ENCODE measurements around the gene KRTAP2-2.
"Not testable (repeated sequence)": the region's sequence is repeated elsewhere in the genome, so short reads cannot be mapped to it uniquely, and the experiment has no call there.

Gene KRTAP2-2

DNA sequence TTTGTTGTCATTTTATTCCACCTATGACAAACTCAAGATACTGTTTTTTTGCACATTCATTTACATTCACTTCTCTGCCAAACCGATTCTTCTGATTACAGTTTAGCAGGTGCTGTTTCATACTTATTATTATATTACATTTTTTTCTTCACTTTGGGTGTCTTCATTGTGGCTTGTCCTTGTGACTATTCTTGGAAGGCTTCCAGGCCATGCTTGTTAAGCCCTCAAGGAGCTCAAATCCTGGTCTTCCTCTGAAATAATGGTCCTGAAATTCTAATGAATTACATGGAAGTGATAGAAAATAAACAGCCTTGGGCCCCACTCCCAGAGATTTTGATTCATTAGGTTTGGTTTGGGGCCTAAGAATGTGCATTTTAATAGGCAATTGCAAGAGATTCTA is 9.3 kb upstream of the KRTAP2-2 start:
- no peak for DNase-seq

DNA sequence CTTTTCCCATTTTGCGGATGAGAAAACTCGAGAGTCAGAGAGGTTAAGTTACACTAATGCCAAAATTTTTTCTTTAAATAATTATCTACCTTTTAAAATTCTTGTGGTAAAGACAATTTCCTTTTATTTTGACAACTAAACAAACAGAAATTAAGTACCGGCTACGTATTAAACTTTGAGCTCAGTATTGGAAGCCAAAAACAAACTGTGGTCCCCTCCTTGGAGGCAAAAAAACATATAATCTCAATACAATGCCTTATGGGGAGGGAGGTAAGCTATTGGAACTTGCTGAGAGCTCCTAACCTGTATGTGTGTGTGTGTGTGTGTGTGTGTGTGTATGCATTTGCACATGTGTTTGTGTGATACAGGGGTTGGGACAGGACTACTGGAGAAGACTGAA is 8.4 kb upstream of the KRTAP2-2 start:
- no peak for DNase-seq

DNA sequence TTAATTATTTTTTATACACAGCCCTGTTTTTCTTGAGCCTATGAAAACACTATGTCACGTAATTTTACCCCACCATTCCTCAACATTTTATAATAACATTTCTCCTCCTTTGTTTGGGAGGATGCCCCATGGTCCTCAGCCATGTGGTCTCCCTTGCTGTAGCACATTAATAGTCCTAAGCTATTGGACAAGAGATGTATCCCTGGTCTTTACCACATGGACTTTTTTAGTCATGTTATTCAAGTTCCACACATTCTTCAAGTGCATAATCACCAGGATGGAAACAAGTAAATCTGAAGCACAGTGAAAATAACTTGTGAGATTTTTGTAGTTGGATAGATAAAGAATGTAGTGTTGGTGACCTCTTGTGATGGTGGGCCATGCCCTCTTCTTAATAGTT is 6.9 kb upstream of the KRTAP2-2 start:
- peak; percentile 60 to 76 for DNase-seq

DNA sequence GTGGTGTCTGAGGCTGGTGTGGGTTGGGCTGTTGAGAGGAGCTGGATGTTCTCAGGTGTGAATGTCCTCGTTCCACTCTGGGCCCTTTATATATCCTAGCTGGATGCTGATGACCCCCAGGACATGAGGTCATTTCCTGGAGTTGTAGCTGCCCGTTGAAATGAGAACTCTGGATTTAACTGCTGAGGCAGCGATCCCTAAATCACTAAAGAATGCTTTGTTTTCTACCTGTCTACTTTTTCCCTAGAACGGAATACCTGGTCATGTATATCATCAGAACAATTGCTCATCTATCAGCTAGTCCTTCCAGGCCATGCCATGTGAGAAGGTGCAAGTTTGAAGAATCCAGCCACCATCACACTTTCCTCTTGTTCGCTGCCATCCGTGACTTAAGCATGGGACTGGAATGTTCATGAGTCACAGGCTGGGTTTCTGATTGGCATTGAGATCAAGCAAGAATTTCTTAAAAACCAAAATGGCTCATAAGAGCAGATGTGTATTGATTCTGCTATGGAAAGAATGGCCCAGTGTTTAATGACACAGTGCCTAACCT is 5.1 kb upstream of the KRTAP2-2 start, which contains the start of gene KRTAP2-3:
Gene KRTAP2-3 (minus strand): TSS at position 63 of the 553 bp plus-strand sequence. CDS start 64 bp downstream, outside the sequence.
- peak; percentile 70 to 84 for DNase-seq

DNA sequence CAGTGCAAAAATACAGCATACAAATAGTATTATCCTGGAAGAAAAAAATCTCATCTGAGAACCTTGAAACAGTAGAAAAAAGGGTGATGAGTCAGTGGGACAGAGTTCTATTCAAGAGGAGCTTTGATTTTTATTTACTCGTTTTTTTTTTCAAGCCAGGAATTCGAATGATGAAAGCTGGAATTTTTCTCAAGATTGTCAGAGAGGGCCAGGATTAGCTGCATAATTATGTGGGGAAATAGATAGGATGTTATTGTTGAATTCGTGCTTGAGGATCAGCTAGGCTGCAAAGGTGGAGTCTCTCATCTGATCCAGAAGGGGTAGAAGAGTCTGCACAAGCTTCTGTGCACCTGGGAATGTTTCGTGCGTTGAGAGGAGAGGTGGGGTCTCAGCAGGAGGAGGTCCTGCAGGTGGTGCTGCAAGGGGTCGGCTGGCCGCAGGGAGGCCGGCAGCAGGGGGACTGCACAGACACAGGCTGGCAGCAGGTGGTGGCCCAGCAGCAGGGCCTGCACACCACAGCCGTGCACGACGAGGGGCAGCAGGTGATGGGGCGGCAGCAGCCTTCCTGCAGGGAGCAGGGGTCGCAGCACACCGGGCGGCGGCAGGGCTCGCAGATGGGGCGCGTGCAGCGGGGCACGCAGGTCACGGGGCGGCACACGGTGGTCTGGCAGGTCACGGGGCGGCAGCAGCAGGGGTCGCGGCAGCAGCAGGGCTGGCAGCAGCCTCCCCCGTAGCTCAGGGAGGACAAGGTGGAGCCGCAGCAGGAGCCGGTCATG is 4.4 kb upstream of the KRTAP2-2 start:
- DNase-seq = peak; percentile 47 to 68

DNA sequence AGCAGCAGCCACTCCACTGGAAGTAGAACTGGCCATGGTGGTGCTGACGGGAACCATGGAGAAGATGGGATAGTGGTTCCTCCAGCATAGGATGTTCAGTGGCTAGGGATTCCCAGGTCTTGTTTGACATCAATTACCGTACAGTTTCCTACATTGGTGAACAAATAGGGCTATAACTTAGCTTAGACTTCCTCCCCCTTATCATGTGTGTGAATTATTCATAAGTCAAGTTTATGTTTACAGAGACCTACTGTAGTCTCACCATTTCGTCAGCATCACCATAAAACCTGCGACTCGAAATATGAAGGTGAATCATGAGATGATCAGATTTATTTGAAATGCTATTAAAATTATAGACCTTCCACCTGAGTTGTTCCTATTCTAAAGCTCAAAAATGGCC is 3.7 kb upstream of the KRTAP2-2 start:
- no peak for DNase-seq

DNA sequence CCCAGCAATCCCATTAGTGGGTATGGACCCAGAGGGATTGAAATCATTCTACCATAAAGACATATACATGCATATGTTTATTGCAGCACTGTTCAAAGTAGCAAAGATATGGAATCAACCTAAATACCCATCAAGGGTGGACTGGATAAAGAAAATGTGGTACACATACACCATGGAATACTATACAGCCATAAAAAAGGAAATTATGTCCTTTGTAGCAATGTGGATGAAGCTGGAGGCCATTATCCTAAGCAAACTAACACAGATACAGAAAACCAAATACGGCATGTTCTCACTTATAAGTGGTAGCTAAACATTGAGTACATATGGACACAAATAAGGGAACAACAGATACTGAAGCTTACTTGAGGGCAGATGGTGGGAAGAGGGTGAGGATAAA is 2.5 kb upstream of the KRTAP2-2 start:
- no peak for DNase-seq

DNA sequence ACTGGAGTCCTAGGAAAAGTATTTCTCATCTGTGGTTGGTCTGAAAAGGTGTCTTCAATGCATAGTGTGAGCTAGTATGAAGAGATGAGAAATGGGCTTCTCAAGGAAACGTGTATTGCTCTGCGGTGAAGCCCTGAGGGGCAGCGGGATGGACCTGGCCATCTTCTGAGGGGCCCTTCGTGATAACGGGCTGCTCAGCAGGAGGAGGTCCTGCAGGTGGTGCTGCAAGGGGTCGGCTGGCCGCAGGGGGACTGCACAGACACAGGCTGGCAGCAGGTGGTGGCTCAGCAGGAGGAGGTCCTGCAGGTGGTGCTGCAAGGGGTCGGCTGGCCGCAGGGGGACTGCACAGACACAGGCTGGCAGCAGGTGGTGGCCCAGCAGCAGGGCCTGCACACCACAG is 474 bp downstream of the KRTAP2-2 start:
- DNase-seq = not testable (repeated sequence)

DNA sequence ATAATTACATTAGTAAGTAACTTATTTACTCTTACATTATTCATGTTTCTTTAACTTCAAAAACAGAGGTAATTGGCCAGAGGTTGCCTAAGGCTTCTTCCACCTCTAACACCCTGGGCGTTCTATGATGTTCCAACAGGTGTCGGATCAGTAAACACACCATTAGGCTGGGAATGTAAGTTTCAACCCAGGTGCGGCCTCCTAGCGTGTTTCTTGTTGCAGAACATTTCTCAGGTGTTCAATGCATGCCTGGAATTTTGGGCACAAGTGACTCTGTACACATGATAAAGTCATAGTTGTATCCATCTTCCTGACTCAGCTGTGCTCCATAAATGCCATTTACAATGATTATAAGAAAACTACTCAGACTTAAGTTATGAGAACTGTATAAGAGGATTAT is 1.0 kb downstream of the KRTAP2-2 start:
- DNase-seq = no peak

DNA sequence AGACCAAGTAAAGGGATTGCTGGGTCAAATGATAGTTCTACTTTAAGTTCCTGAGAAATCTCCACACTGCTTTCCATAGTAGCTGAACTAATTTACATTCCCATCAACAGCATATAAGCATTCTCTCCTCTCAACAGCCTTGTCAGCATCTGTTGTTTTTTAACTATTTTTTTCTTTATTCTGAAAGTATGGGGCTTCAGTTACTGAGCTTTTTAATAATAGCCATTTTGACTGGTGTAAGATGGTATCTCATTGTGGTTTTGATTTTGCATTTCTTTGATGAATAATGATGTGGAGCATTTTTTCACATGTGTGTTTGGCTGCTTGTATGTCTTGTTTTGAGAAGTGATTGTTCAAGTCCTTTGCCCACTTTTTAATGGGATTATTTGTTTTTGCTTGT is 2.5 kb downstream of the KRTAP2-2 start:
- no peak for DNase-seq

DNA sequence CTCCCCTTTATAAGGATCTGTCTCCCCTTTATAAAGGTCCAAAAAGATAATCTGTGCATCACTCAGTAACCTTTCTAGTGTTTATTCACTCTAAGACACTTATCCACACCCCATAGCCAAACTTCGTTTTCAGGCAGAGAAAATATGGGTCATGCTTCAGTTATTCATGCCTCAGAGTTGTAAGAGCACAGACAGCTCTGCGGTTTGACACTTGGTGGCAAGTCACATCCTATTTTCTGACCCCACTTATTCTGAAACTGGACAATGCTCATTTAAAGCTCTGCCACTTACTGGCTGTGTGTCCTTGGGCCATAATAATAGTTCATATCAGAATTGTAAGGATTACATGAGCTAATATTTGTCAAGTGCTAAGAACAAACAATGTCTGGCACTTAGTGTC is 5.9 kb downstream of the KRTAP2-2 start:
- DNase-seq = peak; percentile 25 to 67

DNA sequence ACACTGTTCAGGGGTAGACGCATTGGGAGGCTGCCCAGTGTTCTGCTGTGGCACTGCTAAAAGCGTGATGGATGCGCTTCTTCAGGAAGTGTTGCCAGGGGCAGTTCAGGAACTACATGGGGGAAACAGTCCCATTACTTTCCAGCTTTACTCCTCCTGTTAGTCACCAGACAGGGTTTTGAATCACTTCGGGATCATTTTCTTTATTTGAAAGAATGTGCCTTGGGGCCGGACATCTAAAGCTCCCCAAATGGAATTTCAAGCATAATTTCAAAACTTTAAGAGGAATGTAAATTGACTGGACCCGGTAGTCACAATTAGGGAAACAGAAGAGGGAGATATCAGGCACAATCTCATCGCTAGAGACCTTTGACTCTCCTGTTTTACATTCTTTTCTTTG is 6.6 kb downstream of the KRTAP2-2 start:
- DNase-seq = peak in 1 of 2 experiments; percentile 27

DNA sequence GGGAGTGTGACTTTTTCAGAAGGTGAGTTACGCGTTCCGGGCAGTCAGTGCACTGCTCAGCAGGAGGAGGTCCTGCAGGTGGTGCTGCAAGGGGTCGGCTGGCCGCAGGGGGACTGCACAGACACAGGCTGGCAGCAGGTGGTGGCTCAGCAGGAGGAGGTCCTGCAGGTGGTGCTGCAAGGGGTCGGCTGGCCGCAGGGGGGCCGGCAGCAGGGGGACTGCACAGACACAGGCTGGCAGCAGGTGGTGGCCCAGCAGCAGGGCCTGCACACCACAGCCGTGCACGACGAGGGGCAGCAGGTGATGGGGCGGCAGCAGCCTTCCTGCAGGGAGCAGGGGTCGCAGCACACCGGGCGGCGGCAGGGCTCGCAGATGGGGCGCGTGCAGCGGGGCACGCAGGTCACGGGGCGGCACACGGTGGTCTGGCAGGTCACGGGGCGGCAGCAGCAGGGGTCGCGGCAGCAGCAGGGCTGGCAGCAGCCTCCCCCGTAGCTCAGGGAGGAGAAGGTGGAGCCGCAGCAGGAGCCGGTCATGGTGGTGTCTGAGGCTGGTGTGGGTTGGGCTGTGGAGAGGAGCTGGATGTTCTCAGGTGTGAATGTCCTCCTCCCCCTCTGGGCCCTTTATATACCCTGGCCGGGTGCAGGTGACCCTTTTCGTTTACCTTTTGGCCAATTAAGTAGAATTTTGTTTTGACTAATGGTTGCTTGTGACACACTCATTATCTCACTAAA is 8.1 kb downstream of the KRTAP2-2 start, which contains the start of gene KRTAP2-1:
Gene KRTAP2-1 (minus strand): TSS at position 582 of the 731 bp plus-strand sequence. CDS start 49 bp downstream, at position 533.
- not testable (repeated sequence) for DNase-seq

DNA sequence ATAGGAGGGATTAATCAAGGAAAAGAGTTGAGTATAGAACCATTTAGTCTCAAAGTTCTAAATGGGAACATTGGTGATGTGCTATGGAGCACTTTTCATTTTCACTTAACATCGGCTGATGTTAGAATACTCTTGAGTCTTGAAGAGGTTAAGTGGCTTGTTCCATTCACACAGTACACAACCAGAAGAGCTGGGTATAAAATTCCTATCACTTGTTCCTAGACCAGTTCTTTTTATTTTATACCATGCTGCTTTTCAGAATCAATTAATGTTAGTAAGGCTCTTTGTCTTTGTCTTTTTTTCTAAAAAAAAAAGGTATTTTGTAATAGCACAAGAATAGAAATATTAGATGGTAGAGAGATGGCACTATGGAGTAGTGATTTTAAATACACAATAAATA is 12.1 kb downstream of the KRTAP2-2 start:
- DNase-seq = no peak

DNA sequence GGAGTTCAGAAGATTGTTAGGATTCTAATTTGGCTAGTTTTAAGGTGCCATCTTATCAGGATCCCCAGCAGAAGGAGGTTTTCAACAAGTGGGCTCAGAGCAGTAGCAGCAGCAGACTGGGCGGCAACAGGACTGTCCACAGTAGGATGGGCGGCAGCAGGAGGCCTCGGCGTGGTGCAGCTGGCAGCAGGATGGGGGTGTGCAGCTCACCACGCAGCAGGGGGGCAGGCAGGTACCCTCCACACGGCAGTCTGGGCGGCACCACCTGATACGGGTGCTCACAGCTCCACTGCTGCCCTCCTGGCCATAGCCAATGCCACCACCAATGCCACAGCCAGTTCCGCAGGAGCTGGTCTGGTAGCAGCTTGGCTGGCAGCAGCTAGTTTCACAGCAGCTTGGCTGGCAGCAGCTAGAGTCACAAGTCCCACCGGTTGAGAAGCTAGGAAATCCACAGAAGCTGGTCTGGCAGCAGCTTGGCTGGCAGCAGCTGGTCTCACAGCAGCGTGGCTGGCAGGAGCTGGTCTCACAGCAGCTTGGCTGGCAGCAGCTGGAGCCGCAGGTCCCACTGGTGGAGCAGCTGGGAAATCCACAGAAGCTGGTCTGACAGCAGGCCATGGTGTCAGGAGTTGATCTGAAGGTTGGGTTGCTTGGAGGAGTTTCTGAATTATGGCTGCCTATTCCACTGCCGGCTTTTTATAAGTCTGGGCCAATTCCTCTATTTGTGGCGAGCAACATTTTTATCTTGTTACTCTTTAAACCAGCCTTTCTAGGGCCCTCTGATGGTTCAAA is 14.1 kb downstream of the KRTAP2-2 start, which contains the start of gene KRTAP1-1:
Gene KRTAP1-1 (minus strand): TSS at position 668 of the 789 bp plus-strand sequence. CDS start 53 bp downstream, at position 615.
- not testable (repeated sequence) for DNase-seq

DNA sequence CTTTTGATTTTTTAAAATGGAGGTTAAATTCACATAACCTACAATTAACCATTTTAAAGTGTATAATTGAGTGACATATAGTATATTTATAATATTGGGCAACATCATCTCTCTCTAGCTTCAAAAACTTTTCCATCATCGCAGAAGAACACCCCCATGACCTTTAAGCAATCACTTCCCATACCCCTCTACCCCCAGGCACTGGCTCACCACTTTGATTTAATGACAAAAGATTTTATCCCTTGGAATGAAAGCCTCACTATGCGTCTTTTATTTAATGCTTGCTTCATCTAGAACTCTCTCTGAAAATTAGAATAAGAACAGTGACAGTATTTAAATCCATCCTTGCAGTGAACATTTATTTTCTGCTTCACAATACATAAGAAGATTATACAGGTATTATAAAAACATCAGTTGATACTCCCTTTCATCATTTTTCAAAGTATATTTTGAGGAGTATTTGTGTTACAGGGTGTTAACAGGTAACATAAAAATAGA is 17.1 kb downstream of the KRTAP2-2 start:
- no peak for DNase-seq

DNA sequence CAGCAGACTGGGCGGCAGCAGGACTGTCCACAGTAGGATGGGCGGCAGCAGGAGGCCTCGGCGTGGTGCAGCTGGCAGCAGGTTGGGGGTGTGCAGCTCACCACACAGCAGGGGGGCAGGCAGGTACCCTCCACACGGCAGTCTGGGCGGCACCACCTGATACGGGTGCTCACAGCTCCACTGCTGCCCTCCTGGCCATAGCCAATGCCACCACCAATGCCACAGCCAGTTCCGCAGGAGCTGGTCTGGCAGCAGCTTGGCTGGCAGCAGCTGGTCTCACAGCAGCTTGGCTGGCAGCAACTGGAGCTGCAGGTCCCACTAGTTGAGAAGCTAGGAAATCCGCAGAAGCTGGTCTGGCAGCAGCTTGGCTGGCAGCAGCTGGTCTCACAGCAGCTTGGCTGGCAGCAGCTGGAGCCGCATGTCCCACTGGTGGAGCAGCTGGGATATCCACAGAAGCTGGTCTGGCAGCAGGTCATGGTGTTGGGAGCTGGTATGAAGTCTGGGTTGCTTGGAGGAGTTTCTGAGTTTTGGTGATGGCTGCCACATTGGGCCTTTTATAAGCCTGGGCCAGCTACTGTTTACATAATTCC is 20.6 kb downstream of the KRTAP2-2 start, which contains the start of gene KRTAP1-3:
Gene KRTAP1-3 (minus strand): TSS at position 529 of the 590 bp plus-strand sequence. CDS start 53 bp downstream, at position 476.
- DNase-seq = not testable (repeated sequence)

DNA sequence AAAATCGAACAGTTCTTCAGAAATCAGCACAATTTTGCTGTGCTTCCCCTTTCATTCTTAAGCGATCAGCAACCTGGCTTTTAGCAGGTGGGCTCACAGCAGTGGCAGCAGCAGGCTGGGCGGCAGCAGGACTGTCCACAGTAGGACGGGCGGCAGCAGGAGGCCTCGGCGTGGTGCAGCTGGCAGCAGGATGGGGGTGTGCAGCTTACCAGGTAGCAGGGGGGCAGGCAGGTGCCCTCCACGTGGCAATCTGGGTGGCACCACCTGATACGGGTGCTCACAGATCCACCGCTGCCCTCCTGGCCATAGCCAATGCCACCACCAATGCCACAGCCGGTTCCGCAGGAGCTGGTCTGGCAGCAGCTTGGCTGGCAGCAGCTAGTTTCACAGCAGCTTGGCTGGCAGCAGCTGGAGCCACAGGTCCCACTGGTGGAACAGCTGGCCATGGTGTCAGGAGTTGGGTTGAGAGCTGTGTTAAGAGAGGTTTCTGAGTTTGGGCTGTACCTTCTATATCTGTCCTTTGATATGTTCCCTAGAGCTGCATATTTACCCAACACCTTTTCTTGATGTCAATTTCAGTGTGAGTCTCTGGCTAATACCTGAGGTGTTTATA is 25.3 kb downstream of the KRTAP2-2 start, which contains the start of gene KRTAP1-4:
Gene KRTAP1-4 (minus strand): TSS at position 563 of the 613 bp plus-strand sequence. CDS start 117 bp downstream, at position 446.
- no peak for DNase-seq

DNA sequence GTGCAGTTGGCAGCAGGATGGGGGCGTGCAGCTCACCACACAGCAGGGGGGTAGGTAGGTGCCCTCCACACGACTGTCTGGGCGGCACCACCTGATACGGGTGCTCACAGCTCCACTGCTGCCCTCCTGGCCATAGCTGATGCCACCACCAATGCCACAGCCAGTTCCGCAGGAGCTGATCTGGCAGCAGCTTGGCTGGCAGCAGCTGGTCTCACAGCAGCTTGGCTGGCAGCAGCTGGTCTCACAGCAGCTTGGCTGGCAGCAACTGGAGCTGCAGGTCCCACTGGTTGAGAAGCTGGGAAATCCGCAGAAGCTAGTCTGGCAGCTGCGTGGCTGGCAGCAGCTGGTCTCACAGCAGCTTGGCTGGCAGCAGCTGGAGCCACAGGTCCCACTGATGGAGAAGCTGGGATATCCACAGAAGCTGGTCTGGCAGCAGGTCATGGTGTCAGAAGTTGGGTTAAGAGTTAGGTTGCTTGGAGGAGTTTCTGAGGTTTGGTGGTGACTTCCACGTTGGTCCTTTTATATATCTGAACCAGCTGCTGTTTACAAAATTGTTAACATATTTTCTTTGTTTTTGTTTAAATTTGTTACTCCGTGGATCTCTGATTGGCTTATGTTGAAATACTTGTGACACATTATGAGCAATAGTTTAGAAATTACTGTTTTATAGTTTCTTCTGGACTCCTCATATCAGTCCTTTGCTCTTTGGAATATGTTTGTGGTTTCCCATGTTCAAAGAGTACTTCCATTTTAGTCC is 28.1 kb downstream of the KRTAP2-2 start, which contains the start of gene KRTAP1-5:
Gene KRTAP1-5 (minus strand): TSS at position 494 of the 757 bp plus-strand sequence. CDS start 53 bp downstream, at position 441.
- no peak for DNase-seq

DNA sequence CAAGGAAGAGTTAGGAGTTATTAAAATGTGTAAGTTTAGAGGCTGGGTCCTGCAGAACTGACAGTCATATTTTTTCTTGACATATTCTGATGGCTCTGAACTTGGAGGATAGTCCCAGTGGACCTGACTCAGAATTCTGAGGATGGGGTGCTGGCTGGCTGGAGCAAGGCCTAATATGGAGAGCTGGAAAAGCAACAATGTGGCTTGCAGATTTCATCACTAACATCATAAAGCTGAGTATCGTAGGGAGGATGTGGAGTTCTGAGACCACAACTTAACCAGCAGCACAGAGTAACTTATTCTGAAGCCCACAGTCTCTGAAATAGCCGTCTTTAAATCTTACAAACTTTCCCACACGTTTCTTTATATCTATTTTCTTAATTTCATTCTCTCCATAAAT is 30.3 kb downstream of the KRTAP2-2 start:
- no peak for DNase-seq
